ENCODE results near the gene SPIN1.
"Not testable (repeated sequence)": the region's sequence is repeated elsewhere in the genome, so short reads cannot be mapped to it uniquely, and the experiment has no call there.

The SPIN1 gene

GRCh38 chr9:88388203-88388885, at the start of gene SPIN1:
SPIN1 (plus strand) TSS chr9:88388444; CDS start chr9:88426540, 38,096 bp downstream.
- DNase-seq: peak; percentile 84 to 86

GRCh38 chr9:88339317-88339716, 48.9 kb upstream of the SPIN1 start:
- DNase-seq: no peak

GRCh38 chr9:88342246-88342645, 46.0 kb upstream of the SPIN1 start:
- DNase-seq: no peak

- no peak for DNase-seq
Observed at GRCh38 chr9:88344013-88344412, 44.2 kb upstream of the SPIN1 start.

- DNase-seq: not testable (repeated sequence)
Observed at GRCh38 chr9:88350354-88350753, 37.9 kb upstream of the SPIN1 start.

GRCh38 chr9:88355166-88355565, 33.1 kb upstream of the SPIN1 start:
- DNase-seq: no peak

- DNase-seq: not testable (repeated sequence)
Observed at GRCh38 chr9:88357250-88357649, 31.0 kb upstream of the SPIN1 start.

GRCh38 chr9:88358723-88359122, 29.5 kb upstream of the SPIN1 start:
- no peak for DNase-seq

- DNase-seq: no peak
Observed at GRCh38 chr9:88359974-88360373, 28.3 kb upstream of the SPIN1 start.

GRCh38 chr9:88362681-88363080, 25.6 kb upstream of the SPIN1 start:
- DNase-seq: no peak

- no peak for DNase-seq
Observed at GRCh38 chr9:88363661-88364060, 24.6 kb upstream of the SPIN1 start.

GRCh38 chr9:88364706-88365105, 23.5 kb upstream of the SPIN1 start:
- no peak for DNase-seq

- DNase-seq: no peak
Observed at GRCh38 chr9:88370346-88370745, 17.9 kb upstream of the SPIN1 start.

- DNase-seq: no peak
Observed at GRCh38 chr9:88372103-88372654, 16.1 kb upstream of the SPIN1 start.

- DNase-seq: no peak
Observed at GRCh38 chr9:88373045-88373444, 15.2 kb upstream of the SPIN1 start.

- no peak for DNase-seq
Observed at GRCh38 chr9:88378317-88378716, 9.9 kb upstream of the SPIN1 start.

GRCh38 chr9:88379352-88379751, 8.9 kb upstream of the SPIN1 start:
- DNase-seq: no peak

GRCh38 chr9:88380118-88380517, 8.1 kb upstream of the SPIN1 start:
- DNase-seq: no peak

GRCh38 chr9:88381322-88381721, 6.9 kb upstream of the SPIN1 start:
- DNase-seq: not testable (repeated sequence)

- DNase-seq: no peak
Observed at GRCh38 chr9:88383176-88383575, 5.1 kb upstream of the SPIN1 start.

- not testable (repeated sequence) for DNase-seq
Observed at GRCh38 chr9:88386137-88386536, 2.1 kb upstream of the SPIN1 start.

GRCh38 chr9:88387036-88387551, 1.1 kb upstream of the SPIN1 start:
- no peak for DNase-seq

- peak; percentile 23 to 28 for DNase-seq
Observed at GRCh38 chr9:88387552-88388202, 567 bp upstream of the SPIN1 start.

Data from activated CD4-positive, alpha-beta T cell treated with anti-CD3 and anti-CD28 coated beads for 4 hours (primary cell).